ENCODE results near the gene LRRC8A. TPM values are rescaled to one million over a fixed set of nuclear protein-coding genes. Genes with fewer than 3 reads are reported as not detected.
"Not testable (repeated sequence)": the region's sequence is repeated elsewhere in the genome, so short reads cannot be mapped to it uniquely, and the experiment has no call there.

Gene LRRC8A
- total RNA-seq, 8 experiments from 2014 or later: 13.7 to 26.8 (median 22.6) TPM

GRCh38 chr9:128851024-128851423 lies 30.9 kb upstream of the LRRC8A start:
- H3K4me1 ChIP-seq (replicated peaks in 1 of 2); ATAC-seq (replicated peaks in 6 of 8); H3K27ac ChIP-seq; in situ Hi-C loops (cut with MboI; ENCODE audit: low pct_unique_long_range_greater_than_20kb in 2 of 9, low sequenced_read_pairs in 9 of 9, unreplicated experiment in 9 of 9); H3K4me3 ChIP-seq: not testable (repeated sequence)
- 77 to 100% (median 93%) methylated on average over 1 to 8 of the region's 10 CpGs; no CpG with 5 or more reads in 4 of the 10 experiments for WGBS, 10 experiments

GRCh38 chr9:128851779-128852600 lies 29.9 kb upstream of the LRRC8A start:
- ATAC-seq (replicated peaks in 6 of 8); in situ Hi-C loops (cut with MboI; ENCODE audit: low pct_unique_long_range_greater_than_20kb in 2 of 9, low sequenced_read_pairs in 9 of 9, unreplicated experiment in 9 of 9); H3K27ac ChIP-seq; H3K4me1 ChIP-seq (replicated peaks in 1 of 2); H3K4me3 ChIP-seq: not testable (repeated sequence)
- 9 to 100% (median 79%) methylated on average over 1 to 9 of the region's 10 CpGs for WGBS, 10 experiments

- H3K4me1 ChIP-seq (replicated peaks in 1 of 2); in situ Hi-C loops (cut with MboI; ENCODE audit: low pct_unique_long_range_greater_than_20kb in 2 of 9, low sequenced_read_pairs in 9 of 9, unreplicated experiment in 9 of 9); ATAC-seq (replicated peaks in 6 of 8); H3K4me3 ChIP-seq; H3K27ac ChIP-seq: not testable (repeated sequence)
- 80 to 100% (median 86%) methylated on average over 1 to 2 of the region's 2 CpGs; no CpG with 5 or more reads in 3 of the 10 experiments for WGBS, 10 experiments
Measured at GRCh38 chr9:128852646-128853045, 29.3 kb upstream of the LRRC8A start.

- WGBS, 10 experiments: 77 to 100% (median 93%) methylated on average over 1 to 6 of the region's 6 CpGs; no CpG with 5 or more reads in 1 of the 10 experiments
- H3K4me1 ChIP-seq (replicated peaks in 1 of 2); in situ Hi-C loops (cut with MboI; ENCODE audit: low pct_unique_long_range_greater_than_20kb in 2 of 9, low sequenced_read_pairs in 9 of 9, unreplicated experiment in 9 of 9); H3K27ac ChIP-seq; ATAC-seq (replicated peaks in 6 of 8); H3K4me3 ChIP-seq: not testable (repeated sequence)
Measured at GRCh38 chr9:128854454-128854853, 27.5 kb upstream of the LRRC8A start.

- H3K4me1 ChIP-seq (replicated peaks in 1 of 2); ATAC-seq (replicated peaks in 6 of 8); H3K27ac ChIP-seq; in situ Hi-C loops (cut with MboI; ENCODE audit: low pct_unique_long_range_greater_than_20kb in 2 of 9, low sequenced_read_pairs in 9 of 9, unreplicated experiment in 9 of 9); H3K4me3 ChIP-seq: not testable (repeated sequence)
- 83 to 100% (median 94%) methylated on average over 1 to 7 of the region's 7 CpGs; no CpG with 5 or more reads in 3 of the 10 experiments for WGBS, 10 experiments
Measured at GRCh38 chr9:128858476-128858875, 23.5 kb upstream of the LRRC8A start.

- Histone ChIP-seq H3K4me3 (no peak overlapping the region), H3K4me1 (replicated peaks in 1 of 2) (peaks cover 5 to 7% of the 10 kb centered on the region in 2 donors), H3K27ac (no peak overlapping the region)
- in situ Hi-C loops (cut with MboI; ENCODE audit: low pct_unique_long_range_greater_than_20kb in 2 of 9, low sequenced_read_pairs in 9 of 9, unreplicated experiment in 9 of 9): loop anchor here in 1 of 9 experiments (10.0 kb wide), 1 partner anchor 64 kb away; the partner anchor contains the start of gene PHYHD1
- 58 to 100% (median 77%) methylated on average over 1 to 5 of the region's 5 CpGs; no CpG with 5 or more reads in 4 of the 10 experiments for whole genome bisulfite sequencing, 10 experiments
- ATAC-seq (replicated peaks in 6 of 8): no peak
Measured at GRCh38 chr9:128860937-128861336, 21.0 kb upstream of the LRRC8A start.

GRCh38 chr9:128861501-128861900 lies 20.4 kb upstream of the LRRC8A start:
- peaks cover 5 to 7% of the 10 kb centered on the region in 2 donors for H3K4me1 ChIP-seq (replicated peaks in 1 of 2)
- no peak overlapping the region for H3K4me3 ChIP-seq
- no peak overlapping the region for H3K27ac ChIP-seq
- in situ Hi-C loops (cut with MboI; ENCODE audit: low pct_unique_long_range_greater_than_20kb in 2 of 9, low sequenced_read_pairs in 9 of 9, unreplicated experiment in 9 of 9): loop anchor here in 1 of 9 experiments (10.0 kb wide), 1 partner anchor 63 kb away; the partner anchor contains the start of gene PHYHD1
- WGBS, 10 experiments: 83 to 100% (median 98%) methylated on average over 2 to 5 of the region's 6 CpGs; no CpG with 5 or more reads in 4 of the 10 experiments
- ATAC-seq (replicated peaks in 6 of 8): no peak

GRCh38 chr9:128862401-128862851 lies 19.5 kb upstream of the LRRC8A start:
- no peak for ATAC-seq (replicated peaks in 6 of 8)
- WGBS, 10 experiments: 88 to 100% (median 100%) methylated on average over 1 to 4 of the region's 6 CpGs; no CpG with 5 or more reads in 6 of the 10 experiments
- Histone ChIP-seq H3K4me3 (no peak overlapping the region), H3K27ac (no peak overlapping the region), H3K4me1 (replicated peaks in 1 of 2) (peaks cover 5 to 7% of the 10 kb centered on the region in 2 donors)
- in situ Hi-C loops (cut with MboI; ENCODE audit: low pct_unique_long_range_greater_than_20kb in 2 of 9, low sequenced_read_pairs in 9 of 9, unreplicated experiment in 9 of 9): loop anchor here in 1 of 9 experiments (10.0 kb wide), 1 partner anchor 62 kb away; the partner anchor contains the start of gene PHYHD1

- peak in 5 of 8 experiments; percentile 15 to 97 (median 84) for ATAC-seq (replicated peaks in 6 of 8)
- Histone ChIP-seq H3K27ac (no peak overlapping the region), H3K4me1 (replicated peaks in 1 of 2) (peaks cover 5 to 7% of the 10 kb centered on the region in 2 donors), H3K4me3 (no peak overlapping the region)
- in situ Hi-C loops (cut with MboI; ENCODE audit: low pct_unique_long_range_greater_than_20kb in 2 of 9, low sequenced_read_pairs in 9 of 9, unreplicated experiment in 9 of 9): loop anchor here in 1 of 9 experiments (10.0 kb wide), 1 partner anchor 61 kb away; the partner anchor contains the start of gene PHYHD1
- 50 to 100% (median 77%) methylated on average over 1 to 3 of the region's 10 CpGs; no CpG with 5 or more reads in 6 of the 10 experiments for WGBS, 10 experiments
Measured at GRCh38 chr9:128863647-128864046, 18.3 kb upstream of the LRRC8A start.

GRCh38 chr9:128870128-128870940 lies 11.6 kb upstream of the LRRC8A start:
- no peak for ATAC-seq (replicated peaks in 6 of 8)

GRCh38 chr9:128870941-128871265 lies 11.0 kb upstream of the LRRC8A start:
- H3K27ac ChIP-seq; H3K4me1 ChIP-seq (replicated peaks in 1 of 2); in situ Hi-C loops (cut with MboI; ENCODE audit: low pct_unique_long_range_greater_than_20kb in 2 of 9, low sequenced_read_pairs in 9 of 9, unreplicated experiment in 9 of 9); ATAC-seq (replicated peaks in 6 of 8); H3K4me3 ChIP-seq: not testable (repeated sequence)
- 59 to 100% (median 92%) methylated on average over 2 to 5 of the region's 7 CpGs; no CpG with 5 or more reads in 2 of the 10 experiments for WGBS, 10 experiments

More at GRCh38 chr9:128870128-128870940, 11.6 kb upstream of the LRRC8A start:
- no peaks in the 10 kb centered on the region for H3K4me1 ChIP-seq (replicated peaks in 1 of 2)
- no peak overlapping the region for H3K27ac ChIP-seq
- H3K4me3 ChIP-seq: no peak overlapping the region
- in situ Hi-C loops (cut with MboI; ENCODE audit: low pct_unique_long_range_greater_than_20kb in 2 of 9, low sequenced_read_pairs in 9 of 9, unreplicated experiment in 9 of 9): no loop called here
- 83 to 100% (median 93%) methylated on average over 1 to 6 of the region's 7 CpGs for WGBS, 10 experiments

GRCh38 chr9:128877852-128878251 lies 4.1 kb upstream of the LRRC8A start:
- WGBS, 10 experiments: 80 to 100% (median 97%) methylated on average over 1 to 4 of the region's 5 CpGs; no CpG with 5 or more reads in 5 of the 10 experiments
- ATAC-seq (replicated peaks in 6 of 8): no peak

More at GRCh38 chr9:128877852-128878251, 4.1 kb upstream of the LRRC8A start:
- Histone ChIP-seq H3K27ac (no peak overlapping the region), H3K4me3 (no peak overlapping the region), H3K4me1 (replicated peaks in 1 of 2) (peaks cover 4% of the 10 kb centered on the region in 2 donors)
- in situ Hi-C loops (cut with MboI; ENCODE audit: low pct_unique_long_range_greater_than_20kb in 2 of 9, low sequenced_read_pairs in 9 of 9, unreplicated experiment in 9 of 9): no loop called here
